K562 (cell line): ENCODE measurements around the gene SLC12A3.

Experiments used
- CEBPG ChIP-seq, 3 experiments: fragments of 200-800 bp in 1 of 3; sonication (Bioruptor generic) in 1 of 3; sonication (generic) in 1 of 3; formaldehyde crosslinking in 1 of 3; IDR thresholded peaks in 2 of 3; conservative IDR thresholded peaks in 1 of 3; 2 replicates each; pipeline versions ENCODE4 v1.6.1 to v1.8.0; 2016 to 2022; ENCODE audit warnings: missing compliant biosample characterization in 2 of 3, missing genetic modification characterization in 2 of 3, mild to moderate bottlenecking in 1 of 3, missing genetic modification reagents in 1 of 3
- CTCF ChIP-seq, 3 experiments: IDR thresholded peaks in 2 of 3; conservative IDR thresholded peaks in 1 of 3; 2 replicates each; pipeline ENCODE4 v1.5.1; 2011 to 2012; ENCODE audit warnings: low read length in 3 of 3, mild to moderate bottlenecking in 3 of 3, control low read depth in 2 of 3, improper control_type of control experiment in 1 of 3, inconsistent platforms in 1 of 3, low read depth in 1 of 3, mixed read lengths in 1 of 3, moderate library complexity in 1 of 3; ENCODE audit not compliant: insufficient read depth in 2 of 3
- HMGN3 ChIP-seq: IDR thresholded peaks from 2 replicates; pipeline ENCODE4 v1.6.1; 2011; ENCODE audit warnings: borderline replicate concordance, low read depth, mild to moderate bottlenecking, mixed read lengths, low read length; ENCODE audit not compliant: insufficient read length; ENCODE audit errors: extremely low read depth
- PPARD ChIP-seq: fragments of 250-450 bp; sonication (Bioruptor Pico); IDR thresholded peaks from 2 replicates; pipeline ENCODE4 v1.8.0; 2022; ENCODE audit warnings: inconsistent platforms, mild to moderate bottlenecking, moderate library complexity
- ZFX ChIP-seq: sonication (generic); formaldehyde crosslinking; IDR thresholded peaks from 2 replicates; pipeline ENCODE4 v1.8.0; 2022; ENCODE audit warnings: mild to moderate bottlenecking, missing genetic modification reagents, moderate library complexity

GRCh38 chr16:56833243-56833970 lies 31.6 kb upstream of the SLC12A3 start:
- TF ChIP-seq HMGN3 (no peak), ZFX (CRISPR knock-in tag) (no peak), CEBPG (CRISPR knock-in tag; IDR thresholded peaks at IDR 0.05) (no peak), CEBPG (tag; conservative IDR thresholded peaks at IDR 0.05 in 1 of 2, IDR thresholded peaks at IDR 0.05 in 1 of 2) (no peak), CTCF (IDR thresholded peaks at IDR 0.05 in 2 of 3, conservative IDR thresholded peaks at IDR 0.05 in 1 of 3; ENCODE audit: insufficient read depth in 2 of 3, low read depth in 1 of 3, low read length in 3 of 3) (no peak), PPARD (no peak)
